Astrocyte (in vitro differentiated cells and primary cell): ENCODE data around the gene DIP2C.

ENCODE experiments used
- EZH2 ChIP-seq: IDR thresholded peaks from 2 replicates; pipeline ENCODE4 v1.6.1; 2012; ENCODE audit warnings: mild to moderate bottlenecking, low read length, inconsistent platforms; ENCODE audit not compliant: insufficient read depth
- TF ChIP-seq, protein P1 (sequence below): IDR thresholded peaks from 2 replicates; pipeline ENCODE4 v1.5.1; 2011; ENCODE audit warnings: low read depth, mild to moderate bottlenecking, inconsistent platforms, low read length, moderate library complexity; ENCODE audit not compliant: insufficient read depth

DNA sequence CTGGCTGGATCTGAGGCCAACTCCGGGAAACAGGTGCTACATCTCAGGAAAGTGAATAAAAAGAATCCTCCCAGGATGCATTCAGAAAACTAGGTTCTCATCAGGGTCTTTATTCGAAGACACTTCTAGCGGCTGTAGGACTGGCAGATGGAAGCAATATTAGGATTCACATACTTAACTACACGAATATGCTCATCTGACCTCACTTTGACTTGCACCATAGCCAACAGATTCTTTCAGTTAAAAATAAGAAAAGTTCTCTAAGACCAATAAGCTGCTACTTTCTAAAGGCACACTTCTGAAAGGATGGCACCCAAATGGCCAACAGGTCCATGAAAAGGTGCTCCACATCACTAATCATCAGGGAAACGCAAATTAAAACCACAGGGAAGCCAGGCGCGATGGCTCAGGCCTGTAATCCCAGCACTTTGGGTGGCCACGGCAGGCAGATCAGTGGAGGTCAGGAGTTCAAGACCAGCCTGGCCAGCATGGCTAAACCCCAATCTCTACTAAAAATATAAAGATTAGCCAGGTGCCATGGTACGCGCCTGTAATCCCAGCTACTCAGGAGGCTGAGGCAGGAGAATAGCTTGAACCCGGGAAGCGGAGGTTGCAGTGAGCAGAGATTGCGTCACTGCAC, 296.2 kb downstream of the DIP2C start:
- no peak for TF ChIP-seq EZH2
- TF ChIP-seq, protein P1, sequence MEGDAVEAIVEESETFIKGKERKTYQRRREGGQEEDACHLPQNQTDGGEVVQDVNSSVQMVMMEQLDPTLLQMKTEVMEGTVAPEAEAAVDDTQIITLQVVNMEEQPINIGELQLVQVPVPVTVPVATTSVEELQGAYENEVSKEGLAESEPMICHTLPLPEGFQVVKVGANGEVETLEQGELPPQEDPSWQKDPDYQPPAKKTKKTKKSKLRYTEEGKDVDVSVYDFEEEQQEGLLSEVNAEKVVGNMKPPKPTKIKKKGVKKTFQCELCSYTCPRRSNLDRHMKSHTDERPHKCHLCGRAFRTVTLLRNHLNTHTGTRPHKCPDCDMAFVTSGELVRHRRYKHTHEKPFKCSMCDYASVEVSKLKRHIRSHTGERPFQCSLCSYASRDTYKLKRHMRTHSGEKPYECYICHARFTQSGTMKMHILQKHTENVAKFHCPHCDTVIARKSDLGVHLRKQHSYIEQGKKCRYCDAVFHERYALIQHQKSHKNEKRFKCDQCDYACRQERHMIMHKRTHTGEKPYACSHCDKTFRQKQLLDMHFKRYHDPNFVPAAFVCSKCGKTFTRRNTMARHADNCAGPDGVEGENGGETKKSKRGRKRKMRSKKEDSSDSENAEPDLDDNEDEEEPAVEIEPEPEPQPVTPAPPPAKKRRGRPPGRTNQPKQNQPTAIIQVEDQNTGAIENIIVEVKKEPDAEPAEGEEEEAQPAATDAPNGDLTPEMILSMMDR = no peak
